ENCODE measurements around the gene VPS13A.

Gene VPS13A

GRCh38 chr9:77177143-77177893, at the start of gene VPS13A:
Gene VPS13A, plus strand, starts transcription at chr9:77177534. Its CDS starts 171 bp downstream, at chr9:77177705.
- peak; percentile 95 for DNase-seq

GRCh38 chr9:77128125-77128789, 49.1 kb upstream of the VPS13A start:
- no peak for DNase-seq

- no peak for DNase-seq
These were observed 45.9 kb upstream of the VPS13A start for GRCh38 chr9:77131399-77131798.

- DNase-seq, result no peak
These were observed 44.3 kb upstream of the VPS13A start for GRCh38 chr9:77133011-77133410.

- DNase-seq, result no peak
These were observed 35.0 kb upstream of the VPS13A start for GRCh38 chr9:77142366-77142765.

- no peak for DNase-seq
These were observed 27.5 kb upstream of the VPS13A start for GRCh38 chr9:77149879-77150278.

GRCh38 chr9:77152289-77152688, 25.0 kb upstream of the VPS13A start:
- no peak for DNase-seq

- no peak for DNase-seq
These were observed 20.5 kb upstream of the VPS13A start for GRCh38 chr9:77156646-77157371.

GRCh38 chr9:77158772-77159513, 18.4 kb upstream of the VPS13A start:
- DNase-seq, result no peak

- DNase-seq, result no peak
These were observed 16.1 kb upstream of the VPS13A start for GRCh38 chr9:77161191-77161590.

- no peak for DNase-seq
These were observed 15.4 kb upstream of the VPS13A start for GRCh38 chr9:77161966-77162365.

GRCh38 chr9:77162366-77162765, 15.0 kb upstream of the VPS13A start:
- DNase-seq, result no peak

- no peak for DNase-seq
These were observed 13.4 kb upstream of the VPS13A start for GRCh38 chr9:77163884-77164283.

GRCh38 chr9:77166193-77166592, 11.1 kb upstream of the VPS13A start:
- no peak for DNase-seq

- no peak for DNase-seq
These were observed 6.2 kb upstream of the VPS13A start for GRCh38 chr9:77170991-77171699.

GRCh38 chr9:77175151-77175550, 2.2 kb upstream of the VPS13A start:
- DNase-seq, result no peak

- no peak for DNase-seq
These were observed 1.2 kb upstream of the VPS13A start for GRCh38 chr9:77176106-77176505.

- no peak for DNase-seq
These were observed 620 bp upstream of the VPS13A start for GRCh38 chr9:77176686-77177142.

- peak; percentile 61 for DNase-seq
These were observed 810 bp downstream of the VPS13A start for GRCh38 chr9:77177894-77178794.

GRCh38 chr9:77180056-77180455, 2.7 kb downstream of the VPS13A start:
- DNase-seq, result no peak

- DNase-seq, result no peak
These were observed 6.2 kb downstream of the VPS13A start for GRCh38 chr9:77183581-77183980.

All from activated CD8-positive, alpha-beta memory T cell treated with anti-CD3 and anti-CD28 coated beads, Interleukin-2, amount 50 U/mL, for 4 hours (primary cell).